Melanocyte of skin (primary cell): ENCODE results near the gene CELSR1. TPM values are rescaled to one million over a fixed set of nuclear protein-coding genes. Genes with fewer than 3 reads are reported as not detected.

Experiments used
- total RNA-seq, 2 donors: library from RNA; depleted of rRNA; stranded (reverse); fragments of >200 nt; gene quantifications; 2 replicates each; pipeline ENCODE4 v1.2.3, GENCODE V29; 2012

The CELSR1 gene, protein sequence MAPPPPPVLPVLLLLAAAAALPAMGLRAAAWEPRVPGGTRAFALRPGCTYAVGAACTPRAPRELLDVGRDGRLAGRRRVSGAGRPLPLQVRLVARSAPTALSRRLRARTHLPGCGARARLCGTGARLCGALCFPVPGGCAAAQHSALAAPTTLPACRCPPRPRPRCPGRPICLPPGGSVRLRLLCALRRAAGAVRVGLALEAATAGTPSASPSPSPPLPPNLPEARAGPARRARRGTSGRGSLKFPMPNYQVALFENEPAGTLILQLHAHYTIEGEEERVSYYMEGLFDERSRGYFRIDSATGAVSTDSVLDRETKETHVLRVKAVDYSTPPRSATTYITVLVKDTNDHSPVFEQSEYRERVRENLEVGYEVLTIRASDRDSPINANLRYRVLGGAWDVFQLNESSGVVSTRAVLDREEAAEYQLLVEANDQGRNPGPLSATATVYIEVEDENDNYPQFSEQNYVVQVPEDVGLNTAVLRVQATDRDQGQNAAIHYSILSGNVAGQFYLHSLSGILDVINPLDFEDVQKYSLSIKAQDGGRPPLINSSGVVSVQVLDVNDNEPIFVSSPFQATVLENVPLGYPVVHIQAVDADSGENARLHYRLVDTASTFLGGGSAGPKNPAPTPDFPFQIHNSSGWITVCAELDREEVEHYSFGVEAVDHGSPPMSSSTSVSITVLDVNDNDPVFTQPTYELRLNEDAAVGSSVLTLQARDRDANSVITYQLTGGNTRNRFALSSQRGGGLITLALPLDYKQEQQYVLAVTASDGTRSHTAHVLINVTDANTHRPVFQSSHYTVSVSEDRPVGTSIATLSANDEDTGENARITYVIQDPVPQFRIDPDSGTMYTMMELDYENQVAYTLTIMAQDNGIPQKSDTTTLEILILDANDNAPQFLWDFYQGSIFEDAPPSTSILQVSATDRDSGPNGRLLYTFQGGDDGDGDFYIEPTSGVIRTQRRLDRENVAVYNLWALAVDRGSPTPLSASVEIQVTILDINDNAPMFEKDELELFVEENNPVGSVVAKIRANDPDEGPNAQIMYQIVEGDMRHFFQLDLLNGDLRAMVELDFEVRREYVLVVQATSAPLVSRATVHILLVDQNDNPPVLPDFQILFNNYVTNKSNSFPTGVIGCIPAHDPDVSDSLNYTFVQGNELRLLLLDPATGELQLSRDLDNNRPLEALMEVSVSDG (N-terminal part only)
- total RNA-seq = 10 to 100 TPM; 14.0 to 14.8 TPM

DNA sequence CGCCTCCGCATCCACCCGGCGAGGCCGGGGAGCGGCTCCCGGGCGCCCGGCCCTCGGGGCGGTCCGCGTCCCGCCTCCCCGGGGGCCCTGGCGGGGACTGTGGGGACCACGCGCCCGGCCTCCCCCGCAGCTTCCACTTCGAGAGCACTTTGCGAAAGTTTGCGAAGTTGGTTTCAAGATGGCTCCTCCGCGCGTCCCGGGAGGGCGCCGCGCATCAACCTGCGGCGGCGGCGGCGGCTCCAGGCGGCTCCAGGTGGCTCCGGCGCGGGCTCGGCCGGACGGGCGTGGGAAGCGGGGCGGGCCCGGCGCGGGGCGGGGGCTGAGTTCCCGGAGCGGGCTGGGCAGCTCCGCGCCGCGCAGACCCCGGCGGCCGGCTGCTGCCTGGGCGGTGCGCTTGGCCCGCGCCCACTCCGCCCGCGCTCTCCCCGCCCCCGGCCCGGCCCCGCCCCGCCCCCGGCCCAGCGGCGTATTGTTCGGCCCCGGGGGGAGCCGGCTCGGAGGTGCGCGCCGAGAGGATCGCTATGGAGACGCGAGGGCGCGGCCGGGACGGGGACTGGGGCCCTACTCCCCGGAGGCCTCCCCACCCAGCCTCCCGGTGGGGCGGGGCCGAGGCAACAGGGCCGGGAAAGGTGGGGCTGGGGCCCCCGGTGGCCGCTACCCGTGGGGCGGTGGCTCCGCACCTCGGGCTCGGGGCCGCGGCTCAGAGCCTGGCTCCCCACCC is at the start of gene CELSR1:
CELSR1 (minus strand) TSS at position 396 of the 721 bp plus-strand sequence. CDS start 450 bp downstream, outside the sequence.

DNA sequence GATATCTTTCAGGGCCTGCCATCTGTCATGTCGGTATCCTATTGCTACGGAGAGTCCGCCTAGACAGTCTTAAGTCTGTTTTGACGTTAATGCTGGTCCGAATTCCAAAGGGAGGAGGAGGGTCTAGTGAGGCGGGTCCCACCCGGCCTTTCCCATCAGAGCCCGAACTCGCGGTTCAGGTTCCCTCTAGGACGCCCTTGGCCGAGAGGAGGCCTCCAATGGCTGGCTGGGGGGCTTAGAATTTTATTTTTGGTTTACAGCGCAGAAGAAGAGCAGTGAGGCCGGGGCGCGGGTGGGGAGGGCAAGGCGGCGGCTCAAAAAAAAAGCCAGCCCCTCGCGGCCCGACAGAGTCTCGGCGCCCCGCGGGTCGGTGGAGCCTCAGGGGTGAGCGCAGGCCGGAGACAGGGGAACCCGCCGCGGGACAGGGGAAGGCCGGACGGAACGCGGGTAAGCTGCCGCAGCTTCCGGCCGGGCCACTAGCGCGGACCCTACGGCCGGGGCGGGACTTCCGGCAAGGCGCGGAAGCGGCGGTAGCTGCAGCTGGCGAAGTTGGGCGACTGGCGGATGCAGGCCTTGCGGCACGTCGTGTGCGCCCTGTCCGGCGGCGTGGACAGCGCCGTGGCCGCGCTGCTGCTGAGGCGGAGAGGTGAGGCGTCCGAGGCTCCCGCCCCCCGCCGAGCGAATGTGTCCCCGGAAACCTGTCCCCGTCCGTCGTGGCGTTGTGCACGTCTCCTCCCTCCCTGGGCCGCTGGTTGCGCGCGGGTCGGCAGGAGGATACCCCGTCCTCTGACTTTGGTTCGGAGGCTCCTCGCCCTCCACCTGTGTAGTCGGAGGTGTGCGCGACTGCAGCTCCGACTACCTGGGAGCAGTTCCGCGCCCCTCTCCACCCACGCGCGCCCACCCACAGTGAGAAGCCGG is 202.0 kb downstream of the CELSR1 start, which contains the start of gene TRMU:
TRMU (plus strand) TSS at position 514 of the 918 bp plus-strand sequence; CDS start at position 565, 51 bp downstream.

Other genes with a start within 250 kb of the CELSR1 start
- gene GTSE1, start 240.8 kb downstream of the CELSR1 start, total RNA-seq = 10 to 100 TPM; 13.1 to 25.0 TPM
- 10 to 100 TPM; 23.1 to 39.0 TPM for gene TRMU, start 201.9 kb downstream of the CELSR1 start, total RNA-seq
- 10 to 100 TPM; 56.8 to 96.6 TPM for gene GRAMD4, start 82.8 kb upstream of the CELSR1 start, total RNA-seq
- 10 to 100 TPM; 14.8 to 20.0 TPM for gene CERK, start 200.6 kb upstream of the CELSR1 start, total RNA-seq
- 10 to 100 TPM; 11.7 to 13.3 TPM for gene TBC1D22A, start 225.0 kb upstream of the CELSR1 start, total RNA-seq